Astrocyte of the spinal cord (primary cell): ENCODE data around the gene FOXD2.
A peak's percentile ranks its signal among the peaks of the same experiment; 100 is the strongest.
"Not testable (repeated sequence)": the region's sequence is repeated elsewhere in the genome, so short reads cannot be mapped to it uniquely, and the experiment has no call there.

Source experiments
- DNase-seq: peaks from one replicate; pipeline ENCODE4 v3.0.0; 2011; ENCODE audit warnings: low read depth, low spot score
- H3K4me3 ChIP-seq: 2 replicates; pipeline ENCODE4 v1.5.1; 2011; ENCODE audit warnings: low read depth, mild to moderate bottlenecking, low read length, moderate library complexity
- CTCF ChIP-seq: IDR thresholded peaks from 2 replicates; pipeline ENCODE4 v1.5.1; 2012; ENCODE audit warnings: low read depth, mild to moderate bottlenecking, low read length, inconsistent platforms
- in situ Hi-C: cut with HindIII; loops from 2 replicates; pipeline ENCODE4 v1.10.0; 2017; ENCODE audit warnings: low sequenced_read_pairs

FOXD2 gene

DNA sequence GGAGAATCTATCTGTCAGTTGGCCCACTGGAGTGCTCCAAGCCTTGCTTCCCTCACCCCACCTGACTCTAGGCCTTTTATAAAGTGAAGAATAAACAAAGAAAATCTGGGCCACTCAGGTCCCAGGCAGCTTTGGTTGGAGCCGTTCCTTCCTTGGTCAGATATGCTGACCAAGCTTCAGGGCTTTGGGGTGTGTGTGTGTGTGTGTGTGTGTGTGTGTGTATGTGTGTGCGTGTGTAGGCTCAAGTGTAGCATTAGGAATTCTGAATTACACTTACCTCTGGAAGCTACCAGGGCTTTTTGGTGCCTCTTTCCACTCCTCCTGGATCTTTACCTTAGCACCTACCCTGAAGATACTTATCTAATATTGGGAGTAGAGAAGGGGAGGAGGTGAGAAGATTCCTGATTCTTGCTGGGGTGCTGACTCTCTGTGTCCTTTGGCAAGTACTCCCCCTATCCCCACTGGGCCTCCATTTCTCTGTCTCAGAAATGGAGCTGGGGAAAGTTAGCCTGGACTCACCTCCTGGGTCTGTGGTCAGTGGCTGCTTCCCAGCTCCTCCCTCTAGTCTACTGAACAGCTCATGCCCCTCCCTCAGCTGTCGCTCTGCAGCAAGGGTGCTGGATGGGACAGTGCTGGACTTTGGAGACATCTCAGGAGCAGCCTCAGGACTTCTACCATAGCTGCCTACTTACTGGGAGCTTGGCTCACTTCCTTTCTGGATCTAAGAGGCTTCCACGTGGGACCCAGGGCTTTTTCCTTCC, 10.8 kb downstream of the FOXD2 start:
- in situ Hi-C loops, result no loop called here
- no peak for TF ChIP-seq CTCF
- H3K4me3 ChIP-seq, result no peak overlapping the region
- no peak for DNase-seq

DNA sequence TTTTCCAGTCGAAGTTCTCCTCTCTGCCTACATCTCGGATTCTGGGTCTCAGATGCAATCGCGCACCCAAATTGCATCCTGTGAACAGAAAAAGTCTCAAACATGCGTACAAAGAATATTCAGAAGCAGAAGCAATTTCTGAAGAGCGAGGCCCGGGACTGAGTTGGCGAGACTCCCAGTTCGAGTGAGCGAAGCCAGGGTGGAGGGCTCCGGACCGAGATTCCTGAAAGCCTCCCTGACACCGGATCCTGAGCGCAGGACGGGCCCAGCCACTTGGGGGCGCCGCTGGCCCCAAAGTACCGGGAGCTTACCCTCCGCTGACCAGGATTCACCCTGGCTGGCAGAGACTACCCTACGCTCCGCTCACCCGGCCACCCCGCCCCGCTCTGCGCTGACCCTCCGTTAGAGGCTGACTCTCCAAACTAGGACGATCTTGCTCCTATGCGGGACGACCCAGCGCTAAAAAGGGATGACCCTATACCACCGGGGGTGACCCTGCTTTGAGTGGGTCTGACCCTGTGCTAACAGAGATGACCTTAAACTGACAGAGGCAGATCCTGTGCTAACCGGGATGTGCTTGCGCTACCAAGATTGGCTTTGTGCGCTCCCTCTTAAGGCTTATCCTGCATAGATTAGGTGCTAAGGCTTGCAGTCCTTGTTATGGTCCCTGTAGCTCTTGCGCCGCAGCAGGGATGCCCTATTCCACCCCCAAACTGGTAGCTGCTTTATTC, 12.1 kb downstream of the FOXD2 start:
- TF ChIP-seq CTCF, result peak; percentile 49
- H3K4me3 ChIP-seq, result no peak overlapping the region
- in situ Hi-C loops, result no loop called here
- DNase-seq, result no peak

DNA sequence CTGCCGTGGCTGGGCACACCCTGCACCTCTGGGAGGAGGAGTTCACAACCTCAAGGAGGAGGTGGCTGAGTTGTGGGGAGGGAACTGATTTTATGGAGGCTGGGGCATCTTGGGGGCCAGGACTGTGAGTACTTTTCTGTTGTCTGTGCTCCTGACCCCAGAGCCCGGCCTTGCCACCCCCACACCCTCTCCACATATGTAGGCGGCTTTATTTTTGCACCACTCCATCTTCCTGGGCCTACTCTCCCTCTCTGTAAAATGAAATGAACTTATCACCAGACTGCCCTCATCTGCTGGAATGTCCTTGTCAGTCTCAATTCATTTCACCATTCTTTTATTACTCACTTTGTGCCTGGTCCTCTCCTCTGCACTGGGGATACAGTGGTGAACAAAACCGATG, 12.8 kb downstream of the FOXD2 start:
- in situ Hi-C loops, result no loop called here
- no peak for TF ChIP-seq CTCF

DNA sequence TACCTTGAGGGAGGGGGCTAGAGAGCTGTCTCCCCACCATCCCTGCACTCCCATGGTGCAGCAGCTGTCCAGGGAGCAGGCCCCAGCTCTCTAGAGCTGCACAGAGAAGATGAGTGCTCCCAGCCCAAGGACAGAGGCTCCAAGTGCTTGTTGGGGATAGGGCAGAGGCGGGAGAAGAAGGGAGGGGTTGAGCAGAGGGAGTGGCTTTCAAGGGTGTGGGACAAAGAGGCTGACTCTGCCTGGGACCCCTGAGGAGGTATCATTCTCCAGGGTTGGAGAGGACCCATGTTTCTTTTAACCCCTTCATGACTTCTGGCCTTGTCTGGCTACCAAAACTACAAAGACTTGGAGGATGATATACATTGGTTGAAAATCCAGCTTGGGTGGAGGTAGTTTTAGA, 14.6 kb downstream of the FOXD2 start:
- DNase-seq, result no peak
- H3K4me3 ChIP-seq, result no peak overlapping the region
- in situ Hi-C loops, result no loop called here
- TF ChIP-seq CTCF, result no peak

More for the DNA sequence above, 12.8 kb downstream of the FOXD2 start:
- DNase-seq, result no peak
- no peak overlapping the region for H3K4me3 ChIP-seq

- DNase-seq, in situ Hi-C loops, H3K4me3 ChIP-seq: not testable (repeated sequence)
Observed at GRCh38 chr1:47453910-47454309, 16.1 kb downstream of the FOXD2 start.

- no peak for DNase-seq
- in situ Hi-C loops, result no loop called here
- H3K4me3 ChIP-seq, result no peak overlapping the region
- no peak for TF ChIP-seq CTCF
Observed at GRCh38 chr1:47456250-47456649, 18.4 kb downstream of the FOXD2 start.

GRCh38 chr1:47457547-47457946, 19.7 kb downstream of the FOXD2 start:
- DNase-seq, H3K4me3 ChIP-seq, in situ Hi-C loops: not testable (repeated sequence)
